Peyer's patch (tissue), 4 donors: ENCODE data around the gene CD6.

Source experiments
- POLR2A ChIP-seq, 2 donors: fragments of 450-650 bp; IDR thresholded peaks; one replicate each; pipeline ENCODE4 v1.5.1; 2017; ENCODE audit warnings: antibody characterized with exemption in 2 of 2, mild to moderate bottlenecking in 2 of 2, moderate library complexity in 2 of 2
- TF ChIP-seq, protein P1 (sequence below), 6 experiments: fragments of 450-650 bp in 4 of 6; fragments of 200-600 bp in 2 of 6; sonication (generic) in 1 of 6; IDR thresholded peaks; one replicate each; pipeline ENCODE4 v1.5.1; 2017 to 2019; ENCODE audit warnings: antibody characterized with exemption in 6 of 6, mild to moderate bottlenecking in 3 of 6, moderate library complexity in 1 of 6

DNA sequence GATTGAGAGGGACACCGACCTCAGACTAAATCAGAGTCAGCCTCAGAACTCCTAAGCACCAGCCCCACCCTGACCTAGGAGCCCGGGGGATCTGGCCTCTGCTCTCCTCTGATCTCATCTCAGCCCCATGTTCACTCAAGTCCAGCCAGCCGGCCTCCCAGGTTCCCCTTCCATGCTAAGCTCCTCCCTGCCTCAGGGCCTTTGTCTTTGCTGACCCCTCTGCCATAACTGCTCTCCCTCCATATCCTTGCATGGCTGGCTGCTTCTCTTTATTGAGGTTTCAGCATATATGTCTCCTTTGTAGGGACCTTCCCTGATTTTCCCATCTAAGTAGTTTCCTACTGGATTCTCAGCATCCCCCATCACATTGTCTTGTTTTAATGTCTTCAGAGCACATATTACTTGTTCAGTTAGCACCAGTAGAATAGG lies 18.7 kb upstream of the CD6 start:
- TF ChIP-seq POLR2A (IDR thresholded peaks at IDR 0.05) = no peak
- TF ChIP-seq, protein P1, sequence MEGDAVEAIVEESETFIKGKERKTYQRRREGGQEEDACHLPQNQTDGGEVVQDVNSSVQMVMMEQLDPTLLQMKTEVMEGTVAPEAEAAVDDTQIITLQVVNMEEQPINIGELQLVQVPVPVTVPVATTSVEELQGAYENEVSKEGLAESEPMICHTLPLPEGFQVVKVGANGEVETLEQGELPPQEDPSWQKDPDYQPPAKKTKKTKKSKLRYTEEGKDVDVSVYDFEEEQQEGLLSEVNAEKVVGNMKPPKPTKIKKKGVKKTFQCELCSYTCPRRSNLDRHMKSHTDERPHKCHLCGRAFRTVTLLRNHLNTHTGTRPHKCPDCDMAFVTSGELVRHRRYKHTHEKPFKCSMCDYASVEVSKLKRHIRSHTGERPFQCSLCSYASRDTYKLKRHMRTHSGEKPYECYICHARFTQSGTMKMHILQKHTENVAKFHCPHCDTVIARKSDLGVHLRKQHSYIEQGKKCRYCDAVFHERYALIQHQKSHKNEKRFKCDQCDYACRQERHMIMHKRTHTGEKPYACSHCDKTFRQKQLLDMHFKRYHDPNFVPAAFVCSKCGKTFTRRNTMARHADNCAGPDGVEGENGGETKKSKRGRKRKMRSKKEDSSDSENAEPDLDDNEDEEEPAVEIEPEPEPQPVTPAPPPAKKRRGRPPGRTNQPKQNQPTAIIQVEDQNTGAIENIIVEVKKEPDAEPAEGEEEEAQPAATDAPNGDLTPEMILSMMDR (IDR thresholded peaks at IDR 0.05) = no peak
